ENCODE results near the gene DIAPH2.

The DIAPH2 gene

GRCh38 chrX:97416461-97416860, 731.8 kb downstream of the DIAPH2 start:
- DNase-seq (ENCODE audit: low read depth, low spot score): no peak
- no CpG with 5 or more reads among the region's 1 CpG for WGBS (ENCODE audit: insufficient coverage, insufficient read length)
- no peaks in the 10 kb centered on the region for H3K4me1 ChIP-seq (ENCODE audit: control insufficient read depth, insufficient read depth, low read length)
- H3K9me3 ChIP-seq (ENCODE audit: control insufficient read depth, insufficient read depth, low read length): no peaks in the 10 kb centered on the region
- no peak overlapping the region for H3K27ac ChIP-seq (ENCODE audit: low read length)
- H3K27me3 ChIP-seq (ENCODE audit: control insufficient read depth, insufficient read depth, low read length): no peaks in the 10 kb centered on the region
- no peaks in the 10 kb centered on the region for H3K36me3 ChIP-seq (ENCODE audit: control insufficient read depth, insufficient read depth, low read length)
- no peak overlapping the region for H3K4me3 ChIP-seq (ENCODE audit: low read length)

- DNase-seq (ENCODE audit: low read depth, low spot score): no peak
- H3K27me3 ChIP-seq (ENCODE audit: control insufficient read depth, insufficient read depth, low read length): no peaks in the 10 kb centered on the region
These were observed 744.5 kb downstream of the DIAPH2 start for GRCh38 chrX:97429101-97429500.

GRCh38 chrX:97431281-97431680, 746.6 kb downstream of the DIAPH2 start:
- no peak for DNase-seq (ENCODE audit: low read depth, low spot score)
- Histone ChIP-seq H3K36me3 (ENCODE audit: control insufficient read depth, insufficient read depth, low read length) (no peaks in the 10 kb centered on the region), H3K4me3 (ENCODE audit: low read length) (no peak overlapping the region), H3K9me3 (ENCODE audit: control insufficient read depth, insufficient read depth, low read length) (no peaks in the 10 kb centered on the region), H3K4me1 (ENCODE audit: control insufficient read depth, insufficient read depth, low read length) (no peaks in the 10 kb centered on the region), H3K27ac (ENCODE audit: low read length) (no peak overlapping the region), H3K27me3 (ENCODE audit: control insufficient read depth, insufficient read depth, low read length) (no peaks in the 10 kb centered on the region)
- no CpG with 5 or more reads among the region's 1 CpG for WGBS (ENCODE audit: insufficient coverage, insufficient read length)

More at GRCh38 chrX:97429101-97429500, 744.5 kb downstream of the DIAPH2 start:
- Histone ChIP-seq H3K9me3 (ENCODE audit: control insufficient read depth, insufficient read depth, low read length) (no peaks in the 10 kb centered on the region), H3K36me3 (ENCODE audit: control insufficient read depth, insufficient read depth, low read length) (no peaks in the 10 kb centered on the region), H3K27ac (ENCODE audit: low read length) (no peak overlapping the region), H3K4me3 (ENCODE audit: low read length) (no peak overlapping the region), H3K4me1 (ENCODE audit: control insufficient read depth, insufficient read depth, low read length) (no peaks in the 10 kb centered on the region)
- 100% methylated on average over 1 of the region's 5 CpGs for WGBS (ENCODE audit: insufficient coverage, insufficient read length)

- Histone ChIP-seq H3K36me3 (ENCODE audit: control insufficient read depth, insufficient read depth, low read length) (no peaks in the 10 kb centered on the region), H3K27me3 (ENCODE audit: control insufficient read depth, insufficient read depth, low read length) (no peaks in the 10 kb centered on the region), H3K4me1 (ENCODE audit: control insufficient read depth, insufficient read depth, low read length) (no peaks in the 10 kb centered on the region), H3K9me3 (ENCODE audit: control insufficient read depth, insufficient read depth, low read length) (no peaks in the 10 kb centered on the region), H3K4me3 (ENCODE audit: low read length) (no peak overlapping the region), H3K27ac (ENCODE audit: low read length) (no peak overlapping the region)
- DNase-seq (ENCODE audit: low read depth, low spot score): no peak
- no CpG with 5 or more reads among the region's 1 CpG for WGBS (ENCODE audit: insufficient coverage, insufficient read length)
These were observed 761.7 kb downstream of the DIAPH2 start for GRCh38 chrX:97446298-97446882.

- H3K9me3 ChIP-seq (ENCODE audit: control insufficient read depth, insufficient read depth, low read length): no peaks in the 10 kb centered on the region
- H3K27ac ChIP-seq (ENCODE audit: low read length): no peak overlapping the region
- WGBS (ENCODE audit: insufficient coverage, insufficient read length): no CpG with 5 or more reads among the region's 5 CpGs
- H3K36me3 ChIP-seq (ENCODE audit: control insufficient read depth, insufficient read depth, low read length): no peaks in the 10 kb centered on the region
- no peak for DNase-seq (ENCODE audit: low read depth, low spot score)
- no peak overlapping the region for H3K4me3 ChIP-seq (ENCODE audit: low read length)
- no peaks in the 10 kb centered on the region for H3K27me3 ChIP-seq (ENCODE audit: control insufficient read depth, insufficient read depth, low read length)
- H3K4me1 ChIP-seq (ENCODE audit: control insufficient read depth, insufficient read depth, low read length): no peaks in the 10 kb centered on the region
These were observed 762.7 kb downstream of the DIAPH2 start for GRCh38 chrX:97447306-97447705.

- H3K9me3 ChIP-seq (ENCODE audit: control insufficient read depth, insufficient read depth, low read length): no peaks in the 10 kb centered on the region
- H3K4me3 ChIP-seq (ENCODE audit: low read length): no peak overlapping the region
- no peaks in the 10 kb centered on the region for H3K4me1 ChIP-seq (ENCODE audit: control insufficient read depth, insufficient read depth, low read length)
- H3K36me3 ChIP-seq (ENCODE audit: control insufficient read depth, insufficient read depth, low read length): no peaks in the 10 kb centered on the region
- H3K27ac ChIP-seq (ENCODE audit: low read length): no peak overlapping the region
- no peaks in the 10 kb centered on the region for H3K27me3 ChIP-seq (ENCODE audit: control insufficient read depth, insufficient read depth, low read length)
- DNase-seq (ENCODE audit: low read depth, low spot score): no peak
These were observed 767.6 kb downstream of the DIAPH2 start for GRCh38 chrX:97452283-97452682.

- no peaks in the 10 kb centered on the region for H3K9me3 ChIP-seq (ENCODE audit: control insufficient read depth, insufficient read depth, low read length)
- no peak for DNase-seq (ENCODE audit: low read depth, low spot score)
- H3K4me3 ChIP-seq (ENCODE audit: low read length): no peak overlapping the region
- no peak overlapping the region for H3K27ac ChIP-seq (ENCODE audit: low read length)
- no peaks in the 10 kb centered on the region for H3K4me1 ChIP-seq (ENCODE audit: control insufficient read depth, insufficient read depth, low read length)
- H3K27me3 ChIP-seq (ENCODE audit: control insufficient read depth, insufficient read depth, low read length): no peaks in the 10 kb centered on the region
- H3K36me3 ChIP-seq (ENCODE audit: control insufficient read depth, insufficient read depth, low read length): no peaks in the 10 kb centered on the region
- no CpG with 5 or more reads among the region's 1 CpG for WGBS (ENCODE audit: insufficient coverage, insufficient read length)
These were observed 777.1 kb downstream of the DIAPH2 start for GRCh38 chrX:97461763-97462162.

GRCh38 chrX:97471071-97471470, 786.4 kb downstream of the DIAPH2 start:
- no peak overlapping the region for H3K4me3 ChIP-seq (ENCODE audit: low read length)
- no peaks in the 10 kb centered on the region for H3K9me3 ChIP-seq (ENCODE audit: control insufficient read depth, insufficient read depth, low read length)
- H3K36me3 ChIP-seq (ENCODE audit: control insufficient read depth, insufficient read depth, low read length): no peaks in the 10 kb centered on the region
- H3K27ac ChIP-seq (ENCODE audit: low read length): no peak overlapping the region
- no peak for DNase-seq (ENCODE audit: low read depth, low spot score)
- H3K27me3 ChIP-seq (ENCODE audit: control insufficient read depth, insufficient read depth, low read length): no peaks in the 10 kb centered on the region
- no peaks in the 10 kb centered on the region for H3K4me1 ChIP-seq (ENCODE audit: control insufficient read depth, insufficient read depth, low read length)
- no CpG with 5 or more reads among the region's 6 CpGs for WGBS (ENCODE audit: insufficient coverage, insufficient read length)

GRCh38 chrX:97474933-97475332, 790.3 kb downstream of the DIAPH2 start:
- no peaks in the 10 kb centered on the region for H3K36me3 ChIP-seq (ENCODE audit: control insufficient read depth, insufficient read depth, low read length)
- no peak overlapping the region for H3K4me3 ChIP-seq (ENCODE audit: low read length)
- no peaks in the 10 kb centered on the region for H3K27me3 ChIP-seq (ENCODE audit: control insufficient read depth, insufficient read depth, low read length)
- no CpG with 5 or more reads among the region's 3 CpGs for WGBS (ENCODE audit: insufficient coverage, insufficient read length)
- H3K27ac ChIP-seq (ENCODE audit: low read length): no peak overlapping the region
- DNase-seq (ENCODE audit: low read depth, low spot score): no peak
- no peaks in the 10 kb centered on the region for H3K4me1 ChIP-seq (ENCODE audit: control insufficient read depth, insufficient read depth, low read length)
- no peaks in the 10 kb centered on the region for H3K9me3 ChIP-seq (ENCODE audit: control insufficient read depth, insufficient read depth, low read length)

- no CpG with 5 or more reads among the region's 3 CpGs for WGBS (ENCODE audit: insufficient coverage, insufficient read length)
- no peak overlapping the region for H3K4me3 ChIP-seq (ENCODE audit: low read length)
- DNase-seq (ENCODE audit: low read depth, low spot score): no peak
- H3K36me3 ChIP-seq (ENCODE audit: control insufficient read depth, insufficient read depth, low read length): no peaks in the 10 kb centered on the region
- H3K9me3 ChIP-seq (ENCODE audit: control insufficient read depth, insufficient read depth, low read length): no peaks in the 10 kb centered on the region
- H3K4me1 ChIP-seq (ENCODE audit: control insufficient read depth, insufficient read depth, low read length): no peaks in the 10 kb centered on the region; the same call in 1 of the 2 replicates
- no peaks in the 10 kb centered on the region for H3K27me3 ChIP-seq (ENCODE audit: control insufficient read depth, insufficient read depth, low read length)
- H3K27ac ChIP-seq (ENCODE audit: low read length): no peak overlapping the region
These were observed 794.7 kb downstream of the DIAPH2 start for GRCh38 chrX:97479106-97479890.

- H3K4me3 ChIP-seq (ENCODE audit: low read length): no peak overlapping the region
- no peak overlapping the region for H3K27ac ChIP-seq (ENCODE audit: low read length)
- H3K36me3 ChIP-seq (ENCODE audit: control insufficient read depth, insufficient read depth, low read length): no peaks in the 10 kb centered on the region
- no peaks in the 10 kb centered on the region for H3K27me3 ChIP-seq (ENCODE audit: control insufficient read depth, insufficient read depth, low read length)
- H3K4me1 ChIP-seq (ENCODE audit: control insufficient read depth, insufficient read depth, low read length): no peaks in the 10 kb centered on the region; the same call in 1 of the 2 replicates
- no peak for DNase-seq (ENCODE audit: low read depth, low spot score)
- WGBS (ENCODE audit: insufficient coverage, insufficient read length): no CpG with 5 or more reads among the region's 2 CpGs
- H3K9me3 ChIP-seq (ENCODE audit: control insufficient read depth, insufficient read depth, low read length): no peaks in the 10 kb centered on the region
These were observed 796.6 kb downstream of the DIAPH2 start for GRCh38 chrX:97481228-97481627.

Measured in iPS DF 6.9 (cell line).